Sigmoid colon (tissue), 3 donors: ENCODE results near the gene PLD6.

Source experiments
- POLR2A ChIP-seq, 2 donors: fragments of 450-650 bp; IDR thresholded peaks; one replicate each; pipeline ENCODE4 v1.6.1; 2016; ENCODE audit warnings: antibody characterized with exemption in 2 of 2, mild to moderate bottlenecking in 2 of 2, moderate library complexity in 2 of 2
- TF ChIP-seq, protein P1 (sequence below), 4 experiments: fragments of 450-650 bp in 3 of 4; fragments of 200-600 bp in 1 of 4; IDR thresholded peaks; one replicate each; pipeline ENCODE4 v1.5.1; 2016 to 2019; ENCODE audit warnings: antibody characterized with exemption in 4 of 4, mild to moderate bottlenecking in 3 of 4, moderate library complexity in 2 of 4

DNA sequence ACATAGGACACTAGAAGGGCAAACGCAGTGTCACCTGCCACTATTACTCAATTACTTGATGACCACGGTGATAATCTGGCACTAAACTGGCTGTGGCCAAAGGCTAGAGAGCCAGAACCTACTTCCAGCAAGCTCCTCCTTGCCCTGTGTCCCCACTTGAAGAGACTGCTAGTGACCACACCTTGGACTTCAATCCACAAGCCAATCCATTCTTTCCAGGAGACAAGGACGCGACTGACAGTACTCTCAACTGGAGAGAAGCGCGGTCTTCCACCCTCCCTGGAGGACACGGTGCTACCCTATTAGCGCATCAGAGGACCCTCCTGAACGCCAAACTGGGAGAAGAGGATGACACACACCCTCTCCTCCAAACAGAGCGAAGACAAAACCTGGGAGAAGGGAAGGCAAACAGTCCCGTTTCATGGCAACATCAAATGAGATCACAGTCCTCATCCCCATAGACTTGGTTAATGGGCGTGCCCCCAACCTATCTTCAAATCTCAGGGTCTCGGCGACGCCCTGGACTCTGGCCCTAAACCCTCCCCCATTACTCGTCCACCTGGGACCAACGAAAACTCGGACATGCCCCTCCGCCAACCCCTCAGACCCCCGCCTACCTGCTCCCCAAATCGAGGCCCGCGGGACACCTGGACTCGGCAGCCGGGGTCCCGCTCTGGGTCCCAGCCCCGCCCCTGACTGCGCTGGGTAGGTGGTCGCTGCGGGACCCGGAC is 30.3 kb upstream of the PLD6 start:
- TF ChIP-seq, protein P1, sequence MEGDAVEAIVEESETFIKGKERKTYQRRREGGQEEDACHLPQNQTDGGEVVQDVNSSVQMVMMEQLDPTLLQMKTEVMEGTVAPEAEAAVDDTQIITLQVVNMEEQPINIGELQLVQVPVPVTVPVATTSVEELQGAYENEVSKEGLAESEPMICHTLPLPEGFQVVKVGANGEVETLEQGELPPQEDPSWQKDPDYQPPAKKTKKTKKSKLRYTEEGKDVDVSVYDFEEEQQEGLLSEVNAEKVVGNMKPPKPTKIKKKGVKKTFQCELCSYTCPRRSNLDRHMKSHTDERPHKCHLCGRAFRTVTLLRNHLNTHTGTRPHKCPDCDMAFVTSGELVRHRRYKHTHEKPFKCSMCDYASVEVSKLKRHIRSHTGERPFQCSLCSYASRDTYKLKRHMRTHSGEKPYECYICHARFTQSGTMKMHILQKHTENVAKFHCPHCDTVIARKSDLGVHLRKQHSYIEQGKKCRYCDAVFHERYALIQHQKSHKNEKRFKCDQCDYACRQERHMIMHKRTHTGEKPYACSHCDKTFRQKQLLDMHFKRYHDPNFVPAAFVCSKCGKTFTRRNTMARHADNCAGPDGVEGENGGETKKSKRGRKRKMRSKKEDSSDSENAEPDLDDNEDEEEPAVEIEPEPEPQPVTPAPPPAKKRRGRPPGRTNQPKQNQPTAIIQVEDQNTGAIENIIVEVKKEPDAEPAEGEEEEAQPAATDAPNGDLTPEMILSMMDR (IDR thresholded peaks at IDR 0.05), result peak in 1 of 4 experiments; percentile 14
- TF ChIP-seq POLR2A (IDR thresholded peaks at IDR 0.05), result no peak
